HepG2 (cell line): ENCODE results near the gene SMURF2. TPM values are rescaled to one million over a fixed set of nuclear protein-coding genes. Genes with fewer than 3 reads are reported as not detected.

Experiments used
- CCDC6 ChIP-seq: sonication (generic); formaldehyde crosslinking; IDR thresholded peaks from 2 replicates; pipeline ENCODE4 v1.8.1; 2022; ENCODE audit warnings: mild to moderate bottlenecking, missing genetic modification reagents, moderate library complexity
- CREM ChIP-seq, 2 experiments: sonication (generic) in 1 of 2; formaldehyde crosslinking in 1 of 2; IDR thresholded peaks; 2 replicates each; pipeline versions ENCODE4 v1.4.0 to v1.6.1; 2016 to 2020; ENCODE audit warnings: antibody characterized with exemption in 1 of 2, mild to moderate bottlenecking in 1 of 2, missing genetic modification reagents in 1 of 2
- DBP ChIP-seq: sonication (generic); formaldehyde crosslinking; IDR thresholded peaks from 2 replicates; pipeline ENCODE4 v1.4.0; 2020; ENCODE audit warnings: missing genetic modification reagents; ENCODE audit errors: not compliant biosample characterization
- GABPB1 ChIP-seq: IDR thresholded peaks from 2 replicates; pipeline ENCODE4 v1.6.1; 2016; ENCODE audit warnings: mild to moderate bottlenecking, missing genetic modification reagents, moderate library complexity, missing compliant biosample characterization
- HNRNPL ChIP-seq: fragments of 200-400 bp; formaldehyde crosslinking; IDR thresholded peaks from 2 replicates; pipeline ENCODE4 v1.6.1; 2017; ENCODE audit warnings: mild to moderate bottlenecking, low read depth, low read length
- HNRNPUL1 ChIP-seq: fragments of 200-400 bp; formaldehyde crosslinking; IDR thresholded peaks from 2 replicates; pipeline ENCODE4 v1.6.1; 2017; ENCODE audit warnings: low read depth, mild to moderate bottlenecking, low read length, moderate library complexity
- ISX ChIP-seq: sonication (generic); formaldehyde crosslinking; conservative IDR thresholded peaks from 2 replicates; pipeline ENCODE4 v1.5.0; 2020; ENCODE audit warnings: missing genetic modification reagents
- NPAS2 ChIP-seq: sonication (generic); formaldehyde crosslinking; IDR thresholded peaks from 2 replicates; pipeline ENCODE4 v1.8.0; 2022; ENCODE audit warnings: mild to moderate bottlenecking, missing genetic modification reagents, borderline replicate concordance
- NR2C2 ChIP-seq: sonication (generic); formaldehyde crosslinking; IDR thresholded peaks from 2 replicates; pipeline ENCODE4 v1.4.0; 2020; ENCODE audit warnings: missing genetic modification reagents, mild to moderate bottlenecking, moderate library complexity, borderline replicate concordance
- PRMT3 ChIP-seq: sonication (generic); formaldehyde crosslinking; IDR thresholded peaks from 2 replicates; pipeline ENCODE4 v1.8.1; 2022; ENCODE audit warnings: low read depth, mild to moderate bottlenecking, moderate library complexity, missing genetic modification reagents, borderline replicate concordance
- SIN3A ChIP-seq: IDR thresholded peaks from 2 replicates; pipeline ENCODE4 v1.6.1; 2011; ENCODE audit warnings: low read depth, mild to moderate bottlenecking, control low read depth, low read length, borderline replicate concordance
- SNAPC4 ChIP-seq: sonication (generic); formaldehyde crosslinking; IDR thresholded peaks from 2 replicates; pipeline ENCODE4 v1.4.0; 2020; ENCODE audit warnings: mild to moderate bottlenecking, missing genetic modification reagents
- SRSF4 ChIP-seq: fragments of 200-400 bp; formaldehyde crosslinking; IDR thresholded peaks from one replicate; pipeline ENCODE4 v1.6.1; 2018; ENCODE audit warnings: mild to moderate bottlenecking, low read depth, low read length, moderate library complexity; ENCODE audit not compliant: poor library complexity, severe bottlenecking
- TFDP1 ChIP-seq: IDR thresholded peaks from 2 replicates; pipeline ENCODE4 v1.6.1; 2016; ENCODE audit warnings: missing compliant biosample characterization, missing genetic modification reagents, borderline replicate concordance
- TOE1 ChIP-seq: sonication (generic); formaldehyde crosslinking; IDR thresholded peaks from 2 replicates; pipeline ENCODE4 v1.4.0; 2020; ENCODE audit warnings: mild to moderate bottlenecking, missing genetic modification reagents
- U2AF2 ChIP-seq: fragments of 200-400 bp; formaldehyde crosslinking; IDR thresholded peaks from 2 replicates; pipeline ENCODE4 v1.6.1; 2017; ENCODE audit warnings: low read depth, mild to moderate bottlenecking, low read length
- ZNF136 ChIP-seq: sonication (generic); formaldehyde crosslinking; IDR thresholded peaks from 2 replicates; pipeline ENCODE4 v1.8.1; 2022; ENCODE audit warnings: low read depth, mild to moderate bottlenecking, moderate library complexity, missing genetic modification reagents
- ZNF331 ChIP-seq: sonication (generic); formaldehyde crosslinking; IDR thresholded peaks from 2 replicates; pipeline ENCODE4 v1.4.0; 2020; ENCODE audit warnings: missing genetic modification reagents
- ZNF451 ChIP-seq: sonication (generic); formaldehyde crosslinking; IDR thresholded peaks from 2 replicates; pipeline ENCODE4 v1.5.0; 2020; ENCODE audit warnings: mild to moderate bottlenecking, missing genetic modification reagents
- ZNF557 ChIP-seq: sonication (generic); formaldehyde crosslinking; IDR thresholded peaks from 2 replicates; pipeline ENCODE4 v1.4.0; 2020; ENCODE audit warnings: missing genetic modification reagents
- ZNF713 ChIP-seq: sonication (generic); formaldehyde crosslinking; IDR thresholded peaks from 2 replicates; pipeline ENCODE4 v1.4.0; 2020; ENCODE audit warnings: mild to moderate bottlenecking, missing genetic modification reagents
- ZSCAN22 ChIP-seq: sonication (generic); formaldehyde crosslinking; IDR thresholded peaks from 2 replicates; pipeline ENCODE4 v1.4.0; 2020; ENCODE audit warnings: mild to moderate bottlenecking, missing genetic modification reagents
- polyA plus RNA-seq, 8 experiments: library from polyadenylated mRNA; depleted of rRNA in 3 of 8; stranded (reverse) in 7 of 8; unstranded in 1 of 8; fragments of >200 nt; fragmentation: Illumina TruSeq in 4 of 8; extraction: Trizol in 4 of 8; gene quantifications; 2 replicates each; pipeline versions ENCODE4 v1.2.1 to v1.2.3, GENCODE V29; 2011 to 2016; ENCODE audit warnings: low read depth in 4 of 8, missing spikeins in 1 of 8, mixed read lengths in 1 of 8; ENCODE audit not compliant: insufficient read depth in 1 of 8
- total RNA-seq, 5 experiments: library from RNA; depleted of rRNA; stranded (reverse); fragments of >200 nt; fragmentation: Illumina TruSeq; extraction: Trizol; gene quantifications; 2 replicates each; pipeline ENCODE4 v1.2.3, GENCODE V29; 2016; ENCODE audit warnings: low read depth in 1 of 5

SMURF2 gene
- total and polyA plus RNA-seq, 2 of the 13 experiments (the other 11 are each of a cell fraction or from before 2014, with no cell fraction given), result 14.9 to 24.3 TPM

- TF ChIP-seq GABPB1 (CRISPR knock-in tag) (peak; percentile 98), U2AF2 (no peak), ISX (CRISPR knock-in tag) (no peak), HNRNPL (no peak), TOE1 (CRISPR knock-in tag) (no peak), NPAS2 (CRISPR knock-in tag) (peak; percentile 24; the same call in 1 of the 2 replicates), SNAPC4 (CRISPR knock-in tag) (peak; percentile 95), CREM (IDR thresholded peaks at IDR 0.05) (peak; percentile 40; the same call in 1 of the 2 replicates), CREM (CRISPR knock-in tag; IDR thresholded peaks at IDR 0.05) (no peak), DBP (CRISPR knock-in tag) (peak; percentile 47), ZNF451 (peak; percentile 80; the same call in 1 of the 2 replicates), PRMT3 (CRISPR knock-in tag) (no peak; the same call in none of the 2 replicates), ZNF136 (CRISPR knock-in tag) (peak; percentile 40; the same call in 1 of the 2 replicates), ZNF557 (CRISPR knock-in tag) (peak; percentile 67), TFDP1 (CRISPR knock-in tag) (0 out of 2 replicates have a peak, but pooled peaks have one; percentile 7), CCDC6 (CRISPR knock-in tag) (peak; percentile 99), ZNF331 (CRISPR knock-in tag) (peak; percentile 63; the same call in 1 of the 2 replicates), HNRNPUL1 (no peak), ZSCAN22 (CRISPR knock-in tag) (no peak), NR2C2 (CRISPR knock-in tag) (peak; percentile 89), ZNF713 (CRISPR knock-in tag) (0 out of 2 replicates have a peak, but pooled peaks have one; percentile 69), SIN3A (peak; percentile 85; the same call in 1 of the 2 replicates), SRSF4 (no peak)
These were observed 165.1 kb downstream of the SMURF2 start, which contains the start of gene POLG2 (continued) for GRCh38 chr17:64496786-64497564.
